Progenitor cell of endocrine pancreas (in vitro differentiated cells): ENCODE measurements around the gene THEM5. TPM values are rescaled to one million over a fixed set of nuclear protein-coding genes. Genes with fewer than 3 reads are reported as not detected.

ENCODE experiments used
- DNase-seq: peaks from one replicate; pipeline ENCODE4 v3.0.0; 2021; ENCODE audit warnings: low spot score; ENCODE audit not compliant: unreplicated experiment
- H3K27ac Mint-ChIP-seq: 2 replicates; pipeline ENCODE4 v1.8.0; 2021; ENCODE audit warnings: mild to moderate bottlenecking, moderate library complexity, mixed read lengths
- H3K27me3 Mint-ChIP-seq: 2 replicates; pipeline ENCODE4 v1.8.0; 2021; ENCODE audit warnings: mixed read lengths
- H3K36me3 Mint-ChIP-seq: 2 replicates; pipeline ENCODE4 v1.8.0; 2022; ENCODE audit warnings: mixed read lengths; ENCODE audit not compliant: insufficient read depth
- H3K4me1 Mint-ChIP-seq: 2 replicates; pipeline ENCODE4 v1.8.0; 2021; ENCODE audit warnings: low read depth, mixed read lengths
- H3K4me3 Mint-ChIP-seq: 2 replicates; pipeline ENCODE4 v1.8.0; 2021; ENCODE audit warnings: low read depth, mild to moderate bottlenecking, moderate library complexity, mixed read lengths
- H3K9me3 Mint-ChIP-seq: 2 replicates; pipeline ENCODE4 v1.8.0; 2021; ENCODE audit warnings: low read depth, mixed read lengths
- total RNA-seq: library from RNA; stranded (reverse); gene quantifications from 2 replicates; pipeline ENCODE4 v1.2.1, GENCODE V29; 2021
- TF ChIP-seq, protein P1 (sequence below): fragments of 200-600 bp; sonication (generic); IDR thresholded peaks from one replicate; pipeline ENCODE4 v1.5.0; 2021; ENCODE audit warnings: antibody characterized with exemption, mild to moderate bottlenecking; ENCODE audit not compliant: unreplicated experiment

The THEM5 gene
- total RNA-seq, 1 donor from 2014 or later, result not detected

DNA sequence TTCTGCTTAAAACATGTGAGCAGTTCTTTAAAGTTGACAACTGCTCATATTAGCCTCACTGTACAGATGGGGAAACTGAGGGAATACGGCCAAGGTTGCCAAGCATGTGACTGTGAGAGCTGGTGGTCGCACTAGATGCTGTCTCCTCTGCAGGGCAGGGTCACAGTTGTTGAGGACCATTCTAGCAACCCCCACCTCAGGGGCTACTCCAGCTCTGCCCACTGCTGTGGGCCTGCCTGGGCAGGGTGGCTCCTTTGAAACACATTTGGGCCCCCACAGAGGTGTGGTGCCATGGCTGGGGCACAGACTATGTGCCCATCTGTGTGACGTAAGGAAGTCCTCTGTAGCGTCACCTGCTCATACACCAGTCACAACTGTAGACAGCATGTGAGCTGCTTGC, 779 bp downstream of the THEM5 start:
- Mint-ChIP-seq H3K4me3 (no peak overlapping the region), H3K4me1 (no peaks in the 10 kb centered on the region), H3K36me3 (no peaks in the 10 kb centered on the region), H3K9me3 (no peaks in the 10 kb centered on the region), H3K27me3 (peaks cover 11% of the 10 kb centered on the region), H3K27ac (peak overlapping the region; percentile 49)
- TF ChIP-seq, protein P1, sequence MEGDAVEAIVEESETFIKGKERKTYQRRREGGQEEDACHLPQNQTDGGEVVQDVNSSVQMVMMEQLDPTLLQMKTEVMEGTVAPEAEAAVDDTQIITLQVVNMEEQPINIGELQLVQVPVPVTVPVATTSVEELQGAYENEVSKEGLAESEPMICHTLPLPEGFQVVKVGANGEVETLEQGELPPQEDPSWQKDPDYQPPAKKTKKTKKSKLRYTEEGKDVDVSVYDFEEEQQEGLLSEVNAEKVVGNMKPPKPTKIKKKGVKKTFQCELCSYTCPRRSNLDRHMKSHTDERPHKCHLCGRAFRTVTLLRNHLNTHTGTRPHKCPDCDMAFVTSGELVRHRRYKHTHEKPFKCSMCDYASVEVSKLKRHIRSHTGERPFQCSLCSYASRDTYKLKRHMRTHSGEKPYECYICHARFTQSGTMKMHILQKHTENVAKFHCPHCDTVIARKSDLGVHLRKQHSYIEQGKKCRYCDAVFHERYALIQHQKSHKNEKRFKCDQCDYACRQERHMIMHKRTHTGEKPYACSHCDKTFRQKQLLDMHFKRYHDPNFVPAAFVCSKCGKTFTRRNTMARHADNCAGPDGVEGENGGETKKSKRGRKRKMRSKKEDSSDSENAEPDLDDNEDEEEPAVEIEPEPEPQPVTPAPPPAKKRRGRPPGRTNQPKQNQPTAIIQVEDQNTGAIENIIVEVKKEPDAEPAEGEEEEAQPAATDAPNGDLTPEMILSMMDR, result no peak
- no peak for DNase-seq

DNA sequence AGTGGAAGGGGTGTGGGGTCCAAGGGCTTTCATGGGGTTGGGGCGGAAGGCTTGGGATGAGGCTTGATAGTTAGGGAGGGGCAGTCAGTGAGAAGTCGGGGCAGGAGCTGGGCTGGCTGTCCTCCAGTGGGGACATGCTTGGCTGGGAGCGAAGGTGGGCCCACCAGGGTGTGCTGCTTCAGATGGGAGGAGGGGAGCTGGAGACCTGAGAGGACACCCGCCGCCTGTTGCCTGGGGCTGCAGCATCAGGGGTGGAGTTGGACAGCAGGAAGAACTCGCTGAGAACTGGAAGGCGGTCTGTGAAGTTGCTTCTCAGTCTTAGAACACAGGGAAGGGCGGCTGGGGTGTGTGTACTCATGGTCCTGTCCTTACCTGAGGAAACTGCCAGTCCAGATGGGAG, 1.6 kb downstream of the THEM5 start:
- no peaks in the 10 kb centered on the region for H3K9me3 Mint-ChIP-seq

GRCh38 chr1:151849871-151850270, 3.6 kb downstream of the THEM5 start:
- DNase-seq, result no peak

More for the DNA sequence above, 1.6 kb downstream of the THEM5 start:
- TF ChIP-seq, protein P1, result no peak
- no peak for DNase-seq
- Mint-ChIP-seq H3K36me3 (no peaks in the 10 kb centered on the region), H3K4me3 (no peak overlapping the region), H3K27me3 (peaks cover 9% of the 10 kb centered on the region), H3K4me1 (no peaks in the 10 kb centered on the region), H3K27ac (no peak overlapping the region)

DNA sequence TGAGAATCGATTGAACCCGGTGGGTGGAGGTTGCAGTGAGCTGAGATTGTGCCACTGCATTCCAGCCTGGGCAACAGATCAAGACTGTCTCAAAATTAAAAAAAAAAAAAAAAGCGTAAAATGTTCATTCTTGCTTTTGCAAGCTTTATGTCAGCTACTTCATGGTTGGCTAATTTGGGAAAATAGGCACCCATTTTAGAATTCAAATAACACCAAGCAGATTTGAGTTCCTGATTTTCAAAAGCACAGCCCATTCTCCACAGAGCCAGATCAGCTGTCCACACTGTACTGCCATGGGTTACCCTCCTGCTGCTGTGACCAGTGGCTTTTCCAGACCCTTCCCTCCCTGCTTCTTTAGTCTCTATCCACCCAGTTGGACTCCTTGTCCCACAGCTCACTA, 4.4 kb downstream of the THEM5 start:
- H3K4me3 Mint-ChIP-seq, result no peak overlapping the region
- H3K27me3 Mint-ChIP-seq, result peaks cover 18% of the 10 kb centered on the region
- H3K9me3 Mint-ChIP-seq, result no peaks in the 10 kb centered on the region
- no peak overlapping the region for H3K27ac Mint-ChIP-seq
- no peak for DNase-seq
- no peaks in the 10 kb centered on the region for H3K4me1 Mint-ChIP-seq
- TF ChIP-seq, protein P1, result no peak
- H3K36me3 Mint-ChIP-seq, result no peaks in the 10 kb centered on the region

More at GRCh38 chr1:151849871-151850270, 3.6 kb downstream of the THEM5 start:
- no peak overlapping the region for H3K27ac Mint-ChIP-seq
- TF ChIP-seq, protein P1, result no peak
- no peaks in the 10 kb centered on the region for H3K4me1 Mint-ChIP-seq
- no peaks in the 10 kb centered on the region for H3K9me3 Mint-ChIP-seq
- peaks cover 16% of the 10 kb centered on the region for H3K27me3 Mint-ChIP-seq
- H3K4me3 Mint-ChIP-seq, result no peak overlapping the region
- H3K36me3 Mint-ChIP-seq, result no peaks in the 10 kb centered on the region

DNA sequence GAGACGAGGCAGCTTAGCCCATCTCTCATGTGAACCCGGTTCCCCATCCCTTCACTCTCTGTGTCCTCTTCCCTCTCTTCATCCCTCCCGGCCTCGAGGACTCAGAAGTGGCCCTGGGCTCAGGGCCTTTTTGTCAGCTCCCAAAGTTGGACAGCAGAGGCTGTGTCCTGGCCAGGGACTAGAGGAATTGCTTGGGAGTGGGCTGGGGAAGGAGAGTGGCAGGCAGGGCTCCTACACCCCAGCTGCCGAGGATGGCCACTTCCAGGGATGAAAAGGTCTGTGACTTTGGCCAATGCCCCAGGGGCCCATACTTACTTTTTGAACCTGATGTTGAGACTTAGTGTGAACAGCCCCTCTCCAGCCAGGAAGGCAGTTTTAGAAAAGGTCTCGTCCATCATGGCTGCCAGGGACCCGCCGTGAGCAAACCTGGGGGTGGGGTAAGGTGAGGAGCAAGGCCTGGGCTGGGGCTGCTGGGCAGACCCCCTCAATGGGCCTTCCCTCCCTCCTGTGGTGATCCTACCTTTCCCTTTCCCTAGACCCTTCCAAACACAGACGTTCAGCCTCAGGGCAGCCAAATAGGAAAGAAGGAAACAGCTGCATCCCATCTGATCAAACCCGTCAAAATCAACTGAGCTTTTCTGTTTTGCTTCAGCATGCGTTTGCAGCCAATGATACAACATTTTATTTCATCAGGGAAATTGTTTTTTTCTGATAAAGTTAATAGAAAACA, 5.5 kb downstream of the THEM5 start:
- DNase-seq, result no peak
- Mint-ChIP-seq H3K36me3 (no peaks in the 10 kb centered on the region), H3K4me1 (no peaks in the 10 kb centered on the region), H3K27me3 (peaks cover 18% of the 10 kb centered on the region), H3K9me3 (no peaks in the 10 kb centered on the region), H3K4me3 (no peak overlapping the region), H3K27ac (no peak overlapping the region)
- TF ChIP-seq, protein P1, result no peak
